Measurements from ENCODE around the gene IFI27L2. TPM values are rescaled to one million over a fixed set of nuclear protein-coding genes. Genes with fewer than 3 reads are reported as not detected.

IFI27L2 gene
- total and polyA plus RNA-seq, 2 of the 8 experiments (the other 6 are each of a cell fraction or from before 2014, with no cell fraction given) = 14.0 to 69.6 TPM

DNA sequence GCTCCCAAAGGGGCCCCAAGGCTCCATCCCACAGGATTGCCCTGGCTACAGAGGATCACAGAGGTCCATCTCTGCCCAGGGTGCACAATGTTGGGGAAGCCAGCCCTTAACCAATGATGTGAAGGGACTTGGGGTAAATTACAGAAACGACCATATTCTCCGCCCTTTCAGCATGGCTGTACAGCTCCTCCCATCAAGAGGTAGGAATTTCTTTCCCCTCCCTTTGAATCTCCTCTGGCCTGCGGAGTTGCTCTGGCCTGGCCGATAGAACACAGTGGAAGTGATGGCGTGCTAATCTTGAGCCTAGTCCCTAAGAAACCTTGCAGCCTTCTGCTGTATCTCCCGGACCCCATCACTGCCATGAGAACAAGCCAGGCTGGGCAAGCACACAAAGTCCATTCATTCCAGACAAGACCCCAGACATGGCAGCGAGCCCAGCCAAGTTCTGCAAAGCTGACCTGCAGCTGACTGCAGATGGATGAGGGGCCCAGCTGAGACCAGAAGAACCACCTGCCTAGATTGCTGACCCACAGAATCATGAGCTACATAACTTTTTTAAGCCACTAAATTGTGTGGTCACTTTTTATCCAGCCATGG, 25.8 kb downstream of the IFI27L2 start:
- Histone ChIP-seq H3K27ac (ENCODE audit: low read depth, low read length) (no peak overlapping the region), H2AFZ (ENCODE audit: low read length) (no peak overlapping the region), H2BK15ac (ENCODE audit: low read length) (no peak overlapping the region), H2BK5ac (ENCODE audit: low read depth, low read length) (no peak overlapping the region), H2BK12ac (ENCODE audit: low read depth, low read length) (no peak overlapping the region), H4K91ac (replicated peaks; ENCODE audit: insufficient read length, low read length) (no peak overlapping the region), H3K9ac (replicated peaks in 1 of 4; ENCODE audit: extremely low read depth in 1 of 4, low read depth in 3 of 4, low read length in 3 of 4) (no peak overlapping the region), H3K23ac (ENCODE audit: insufficient read length) (no peak overlapping the region), H3K36me3 (ENCODE audit: control insufficient read depth in 2 of 4, insufficient read depth in 4 of 4, low read length in 3 of 4) (no peaks in the 10 kb centered on the region), H4K5ac (ENCODE audit: insufficient read length, low read depth, low read length) (no peak overlapping the region), H3K14ac (ENCODE audit: insufficient read length) (no peak overlapping the region), H4K20me1 (replicated peaks in 1 of 2; ENCODE audit: control insufficient read depth in 1 of 2, insufficient read depth in 2 of 2, low read length in 2 of 2) (no peaks in the 10 kb centered on the region), H2BK20ac (ENCODE audit: low read length) (no peak overlapping the region), H3K9me3 (ENCODE audit: insufficient read depth in 2 of 2, low read depth in 1 of 2, low read length in 1 of 2) (no peaks in the 10 kb centered on the region), H3K4me1 (replicated peaks in 1 of 4; ENCODE audit: control insufficient read depth in 3 of 4, insufficient read depth in 4 of 4, low read length in 3 of 4) (no peaks in the 10 kb centered on the region), H3K23me2 (ENCODE audit: low read depth, low read length) (no peaks in the 10 kb centered on the region), H4K8ac (ENCODE audit: extremely low read depth, insufficient read depth, low read length) (no peak overlapping the region), H2BK120ac (replicated peaks; ENCODE audit: low read depth, low read length) (no peak overlapping the region), H3K4me3 (ENCODE audit: extremely low read depth in 1 of 4, insufficient read depth in 2 of 4, low read depth in 3 of 4, low read length in 4 of 4) (no peak overlapping the region), H3K79me2 (ENCODE audit: control insufficient read depth in 1 of 2, insufficient read depth in 2 of 2, low read length in 2 of 2) (no peaks in the 10 kb centered on the region), H3K56ac (replicated peaks; ENCODE audit: insufficient read length, low read depth, low read length) (no peak overlapping the region), H3K4me2 (ENCODE audit: insufficient read depth in 1 of 2, low read depth in 2 of 2, low read length in 2 of 2) (no peak overlapping the region), H2AK5ac (ENCODE audit: low read depth, low read length) (no peak overlapping the region), H3K27me3 (replicated peaks in 1 of 4; ENCODE audit: control insufficient read depth in 3 of 4, extremely low read depth in 1 of 4, insufficient read depth in 3 of 4, low read length in 3 of 4) (no peaks in the 10 kb centered on the region), H3K4ac (replicated peaks; ENCODE audit: insufficient read length, low read depth, low read length) (no peak overlapping the region), H3K79me1 (ENCODE audit: low read depth, low read length) (no peaks in the 10 kb centered on the region), H3K18ac (ENCODE audit: extremely low read depth, low read length) (no peak overlapping the region)
- WGBS, 2 experiments (ENCODE audit: extremely low coverage in 1 of 2, insufficient coverage in 1 of 2, insufficient read length in 1 of 2, insufficient replicate concordance in 2 of 2, low coverage in 1 of 2, low lambda C conversion rate in 2 of 2, missing lambda C conversion rate in 1 of 2) = 86% methylated on average over 7 of the region's 7 CpGs; no CpG with 5 or more reads in 1 of the 2 experiments
- DNase-seq (ENCODE audit: low read depth in 1 of 2, low spot score in 2 of 2) (no peak), FAIRE-seq (no peak)
- CTCF ChIA-PET (ENCODE audit: partially characterized antibody) = interaction anchor here (0.9 to 2.3 kb wide), 9 partner anchors 10 to 94 kb away, joined by 3 to 8 read pairs (median 4); no protein-coding TSS in a partner anchor
- POLR2A ChIA-PET (ENCODE audit: partially characterized antibody) = no interaction called here
- TF ChIP-seq, protein P1, sequence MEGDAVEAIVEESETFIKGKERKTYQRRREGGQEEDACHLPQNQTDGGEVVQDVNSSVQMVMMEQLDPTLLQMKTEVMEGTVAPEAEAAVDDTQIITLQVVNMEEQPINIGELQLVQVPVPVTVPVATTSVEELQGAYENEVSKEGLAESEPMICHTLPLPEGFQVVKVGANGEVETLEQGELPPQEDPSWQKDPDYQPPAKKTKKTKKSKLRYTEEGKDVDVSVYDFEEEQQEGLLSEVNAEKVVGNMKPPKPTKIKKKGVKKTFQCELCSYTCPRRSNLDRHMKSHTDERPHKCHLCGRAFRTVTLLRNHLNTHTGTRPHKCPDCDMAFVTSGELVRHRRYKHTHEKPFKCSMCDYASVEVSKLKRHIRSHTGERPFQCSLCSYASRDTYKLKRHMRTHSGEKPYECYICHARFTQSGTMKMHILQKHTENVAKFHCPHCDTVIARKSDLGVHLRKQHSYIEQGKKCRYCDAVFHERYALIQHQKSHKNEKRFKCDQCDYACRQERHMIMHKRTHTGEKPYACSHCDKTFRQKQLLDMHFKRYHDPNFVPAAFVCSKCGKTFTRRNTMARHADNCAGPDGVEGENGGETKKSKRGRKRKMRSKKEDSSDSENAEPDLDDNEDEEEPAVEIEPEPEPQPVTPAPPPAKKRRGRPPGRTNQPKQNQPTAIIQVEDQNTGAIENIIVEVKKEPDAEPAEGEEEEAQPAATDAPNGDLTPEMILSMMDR (IDR thresholded peaks at IDR 0.05; ENCODE audit: control extremely low read depth in 1 of 3, insufficient read depth in 1 of 3, low read depth in 1 of 3, low read length in 3 of 3) = no peak
- TF ChIP-seq TEAD4 (IDR thresholded peaks at IDR 0.05; ENCODE audit: low read depth, low read length) (no peak), SP2 (IDR thresholded peaks at IDR 0.05; ENCODE audit: low read length) (no peak), KDM1A (IDR thresholded peaks at IDR 0.05; ENCODE audit: borderline replicate concordance, low read length) (no peak), RXRA (IDR thresholded peaks at IDR 0.05; ENCODE audit: insufficient read depth, low read depth, low read length) (no peak), BCL11A (IDR thresholded peaks at IDR 0.05; ENCODE audit: low read depth in 2 of 2, low read length in 2 of 2) (no peak), CHD1 (IDR thresholded peaks at IDR 0.05; ENCODE audit: low read depth, low read length) (no peak), SRF (IDR thresholded peaks at IDR 0.05; ENCODE audit: low read depth, low read length) (no peak)
- TF ChIP-seq, protein P2, sequence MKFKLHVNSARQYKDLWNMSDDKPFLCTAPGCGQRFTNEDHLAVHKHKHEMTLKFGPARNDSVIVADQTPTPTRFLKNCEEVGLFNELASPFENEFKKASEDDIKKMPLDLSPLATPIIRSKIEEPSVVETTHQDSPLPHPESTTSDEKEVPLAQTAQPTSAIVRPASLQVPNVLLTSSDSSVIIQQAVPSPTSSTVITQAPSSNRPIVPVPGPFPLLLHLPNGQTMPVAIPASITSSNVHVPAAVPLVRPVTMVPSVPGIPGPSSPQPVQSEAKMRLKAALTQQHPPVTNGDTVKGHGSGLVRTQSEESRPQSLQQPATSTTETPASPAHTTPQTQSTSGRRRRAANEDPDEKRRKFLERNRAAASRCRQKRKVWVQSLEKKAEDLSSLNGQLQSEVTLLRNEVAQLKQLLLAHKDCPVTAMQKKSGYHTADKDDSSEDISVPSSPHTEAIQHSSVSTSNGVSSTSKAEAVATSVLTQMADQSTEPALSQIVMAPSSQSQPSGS (IDR thresholded peaks at IDR 0.05; ENCODE audit: low read length) = no peak
